ENCODE data around the gene LAIR1.
A peak's percentile ranks its signal among the peaks of the same experiment; 100 is the strongest.

GRCh38 chr19:54325194-54325621 is 39.5 kb downstream of the LAIR1 start:
- TF ChIP-seq, protein P1, sequence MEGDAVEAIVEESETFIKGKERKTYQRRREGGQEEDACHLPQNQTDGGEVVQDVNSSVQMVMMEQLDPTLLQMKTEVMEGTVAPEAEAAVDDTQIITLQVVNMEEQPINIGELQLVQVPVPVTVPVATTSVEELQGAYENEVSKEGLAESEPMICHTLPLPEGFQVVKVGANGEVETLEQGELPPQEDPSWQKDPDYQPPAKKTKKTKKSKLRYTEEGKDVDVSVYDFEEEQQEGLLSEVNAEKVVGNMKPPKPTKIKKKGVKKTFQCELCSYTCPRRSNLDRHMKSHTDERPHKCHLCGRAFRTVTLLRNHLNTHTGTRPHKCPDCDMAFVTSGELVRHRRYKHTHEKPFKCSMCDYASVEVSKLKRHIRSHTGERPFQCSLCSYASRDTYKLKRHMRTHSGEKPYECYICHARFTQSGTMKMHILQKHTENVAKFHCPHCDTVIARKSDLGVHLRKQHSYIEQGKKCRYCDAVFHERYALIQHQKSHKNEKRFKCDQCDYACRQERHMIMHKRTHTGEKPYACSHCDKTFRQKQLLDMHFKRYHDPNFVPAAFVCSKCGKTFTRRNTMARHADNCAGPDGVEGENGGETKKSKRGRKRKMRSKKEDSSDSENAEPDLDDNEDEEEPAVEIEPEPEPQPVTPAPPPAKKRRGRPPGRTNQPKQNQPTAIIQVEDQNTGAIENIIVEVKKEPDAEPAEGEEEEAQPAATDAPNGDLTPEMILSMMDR (IDR thresholded peaks at IDR 0.05), result peak in 5 of 6 experiments; percentile 38 to 84 (median 54)
- TF ChIP-seq POLR2A (IDR thresholded peaks at IDR 0.05), result no peak
